ENCODE results near the gene ADGRG7.

GRCh38 chr3:100702980-100703345 lies 93.6 kb downstream of the ADGRG7 start:
- TF ChIP-seq POLR2AphosphoS5 (IDR thresholded peaks at IDR 0.05; ENCODE audit: low read depth, low read length) (no peak), TAF1 (IDR thresholded peaks at IDR 0.05; ENCODE audit: low read depth, low read length) (no peak), POLR2A (IDR thresholded peaks at IDR 0.05; ENCODE audit: low read depth, low read length) (no peak), SPI1 (IDR thresholded peaks at IDR 0.05; ENCODE audit: low read depth, low read length) (no peak)
